Activated CD4-positive, CD25-positive, alpha-beta regulatory T cell treated with anti-CD3 and anti-CD28 coated beads, Interleukin-2, amount 50 U/mL, for 72 hours (primary cell): ENCODE measurements around the gene TGDS.

Experiments
- DNase-seq: peaks from one replicate; pipeline ENCODE4 v3.0.0; 2021

The TGDS gene

GRCh38 chr13:94598281-94598680 lies 2.3 kb upstream of the TGDS start:
- DNase-seq: no peak

GRCh38 chr13:94596575-94596971 lies 621 bp upstream of the TGDS start:
- DNase-seq: no peak

- DNase-seq: peak; percentile 49
Measured at GRCh38 chr13:94595001-94595949, 677 bp downstream of the TGDS start.

GRCh38 chr13:94590744-94591143 lies 5.2 kb downstream of the TGDS start:
- DNase-seq: no peak

GRCh38 chr13:94588541-94588940 lies 7.4 kb downstream of the TGDS start:
- DNase-seq: no peak

- no peak for DNase-seq
Measured at GRCh38 chr13:94586371-94586770, 9.6 kb downstream of the TGDS start.

- DNase-seq: no peak
Measured at GRCh38 chr13:94585543-94586101, 10.3 kb downstream of the TGDS start.

GRCh38 chr13:94583926-94584325 lies 12.0 kb downstream of the TGDS start:
- DNase-seq: no peak

- DNase-seq: no peak
Measured at GRCh38 chr13:94579063-94579462, 16.9 kb downstream of the TGDS start.

GRCh38 chr13:94569615-94570014 lies 26.3 kb downstream of the TGDS start:
- DNase-seq: no peak

- DNase-seq: no peak
Measured at GRCh38 chr13:94568443-94568842, 27.5 kb downstream of the TGDS start.

GRCh38 chr13:94567581-94567980 lies 28.4 kb downstream of the TGDS start:
- DNase-seq: no peak

GRCh38 chr13:94561126-94561525 lies 34.8 kb downstream of the TGDS start:
- no peak for DNase-seq

GRCh38 chr13:94560116-94560515 lies 35.8 kb downstream of the TGDS start:
- no peak for DNase-seq

GRCh38 chr13:94559222-94559795 lies 36.6 kb downstream of the TGDS start:
- DNase-seq: no peak

GRCh38 chr13:94558716-94559115 lies 37.2 kb downstream of the TGDS start:
- peak; percentile 37 for DNase-seq

- DNase-seq: no peak
Measured at GRCh38 chr13:94557684-94558235, 38.2 kb downstream of the TGDS start.

- DNase-seq: no peak
Measured at GRCh38 chr13:94556621-94557020, 39.3 kb downstream of the TGDS start.

GRCh38 chr13:94556041-94556440 lies 39.9 kb downstream of the TGDS start:
- no peak for DNase-seq

- no peak for DNase-seq
Measured at GRCh38 chr13:94553766-94554165, 42.2 kb downstream of the TGDS start.

GRCh38 chr13:94552095-94552494 lies 43.9 kb downstream of the TGDS start:
- no peak for DNase-seq

- no peak for DNase-seq
Measured at GRCh38 chr13:94550062-94550738, 45.8 kb downstream of the TGDS start.
